Activated gamma-delta T cell treated with anti-CD3 and anti-CD28 coated beads, Interleukin-2, amount 50 U/mL, for 16 hours (primary cell): Measurements from ENCODE around the gene HOXD11.

ENCODE experiments used
- DNase-seq: peaks from one replicate; pipeline ENCODE4 v3.0.0-alpha.2; 2020; ENCODE audit warnings: low read depth

The HOXD11 gene

DNA sequence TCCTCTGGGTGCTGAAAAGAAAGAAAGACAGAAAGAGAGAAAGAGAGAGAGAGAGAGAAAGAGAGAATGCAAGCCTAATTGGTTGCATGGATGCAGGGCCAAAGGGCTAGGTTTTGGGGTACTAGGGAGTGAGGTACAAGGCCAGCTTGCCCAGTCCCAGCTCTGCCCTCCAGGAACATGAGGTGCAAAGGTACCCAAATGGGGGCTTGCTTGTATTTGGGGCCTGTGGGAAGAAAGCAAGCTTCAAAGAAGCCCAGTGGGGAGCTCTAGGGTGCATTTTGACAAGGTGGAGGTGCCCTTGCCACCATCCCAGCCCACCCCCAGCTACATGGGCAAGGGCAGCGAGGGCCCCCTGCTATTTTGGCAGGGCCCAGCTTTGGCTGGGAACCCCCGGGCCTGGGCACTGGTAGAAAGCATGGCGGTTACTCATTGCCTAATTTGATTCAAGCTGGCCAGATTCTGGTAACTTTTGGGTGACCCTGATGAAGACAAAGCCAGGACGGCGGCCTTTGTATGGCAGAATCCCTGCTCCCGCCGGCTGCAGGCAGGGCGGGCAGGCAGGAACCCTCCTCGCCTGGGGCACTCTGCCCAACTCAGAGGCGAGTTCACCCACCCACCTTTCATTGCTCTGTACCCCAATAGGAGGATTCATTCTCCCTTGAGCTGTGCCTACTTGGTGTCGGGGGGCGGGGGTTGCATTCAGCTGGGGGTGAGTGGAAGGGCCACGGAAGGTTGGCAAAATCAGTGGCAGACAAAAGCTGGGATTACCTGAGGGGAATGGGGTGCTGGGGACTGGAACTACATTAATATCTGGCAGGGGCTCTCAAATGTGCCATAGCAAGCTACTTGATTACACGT lies 43.7 kb downstream of the HOXD11 start:
- DNase-seq = no peak

DNA sequence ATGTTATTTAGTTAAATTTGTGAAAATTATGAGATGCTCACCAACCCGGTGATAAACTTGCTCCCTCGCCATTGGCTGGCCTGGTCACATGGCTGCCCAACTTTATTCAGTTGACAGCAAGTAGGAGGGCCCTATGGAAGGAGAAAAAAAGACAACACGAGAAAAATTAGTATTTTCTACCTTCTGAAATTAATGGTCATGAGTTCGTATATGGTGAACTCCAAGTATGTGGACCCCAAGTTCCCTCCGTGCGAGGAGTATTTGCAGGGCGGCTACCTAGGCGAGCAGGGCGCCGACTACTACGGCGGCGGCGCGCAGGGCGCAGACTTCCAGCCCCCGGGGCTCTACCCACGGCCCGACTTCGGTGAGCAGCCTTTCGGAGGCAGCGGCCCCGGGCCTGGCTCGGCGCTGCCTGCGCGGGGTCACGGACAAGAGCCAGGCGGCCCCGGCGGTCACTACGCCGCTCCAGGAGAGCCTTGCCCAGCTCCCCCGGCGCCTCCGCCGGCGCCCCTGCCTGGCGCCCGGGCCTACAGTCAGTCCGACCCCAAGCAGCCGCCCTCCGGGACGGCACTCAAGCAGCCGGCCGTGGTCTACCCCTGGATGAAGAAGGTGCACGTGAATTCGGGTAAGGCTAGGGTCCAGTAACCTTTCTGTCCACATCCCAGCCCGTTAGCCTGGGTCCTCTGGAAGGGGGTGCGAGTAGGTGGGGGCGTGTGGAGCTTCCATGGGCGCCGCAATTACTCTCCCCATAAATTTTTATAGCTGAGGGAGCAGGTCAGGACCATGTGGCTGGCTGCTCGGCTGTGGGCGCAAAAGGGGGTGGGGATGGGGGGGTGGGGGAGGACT lies 44.6 kb downstream of the HOXD11 start, which contains the start of gene HOXD4:
TSS of gene HOXD4 (plus strand) at position 109 of the 846 bp plus-strand sequence. CDS start at position 193, 84 bp downstream.
- no peak for DNase-seq

DNA sequence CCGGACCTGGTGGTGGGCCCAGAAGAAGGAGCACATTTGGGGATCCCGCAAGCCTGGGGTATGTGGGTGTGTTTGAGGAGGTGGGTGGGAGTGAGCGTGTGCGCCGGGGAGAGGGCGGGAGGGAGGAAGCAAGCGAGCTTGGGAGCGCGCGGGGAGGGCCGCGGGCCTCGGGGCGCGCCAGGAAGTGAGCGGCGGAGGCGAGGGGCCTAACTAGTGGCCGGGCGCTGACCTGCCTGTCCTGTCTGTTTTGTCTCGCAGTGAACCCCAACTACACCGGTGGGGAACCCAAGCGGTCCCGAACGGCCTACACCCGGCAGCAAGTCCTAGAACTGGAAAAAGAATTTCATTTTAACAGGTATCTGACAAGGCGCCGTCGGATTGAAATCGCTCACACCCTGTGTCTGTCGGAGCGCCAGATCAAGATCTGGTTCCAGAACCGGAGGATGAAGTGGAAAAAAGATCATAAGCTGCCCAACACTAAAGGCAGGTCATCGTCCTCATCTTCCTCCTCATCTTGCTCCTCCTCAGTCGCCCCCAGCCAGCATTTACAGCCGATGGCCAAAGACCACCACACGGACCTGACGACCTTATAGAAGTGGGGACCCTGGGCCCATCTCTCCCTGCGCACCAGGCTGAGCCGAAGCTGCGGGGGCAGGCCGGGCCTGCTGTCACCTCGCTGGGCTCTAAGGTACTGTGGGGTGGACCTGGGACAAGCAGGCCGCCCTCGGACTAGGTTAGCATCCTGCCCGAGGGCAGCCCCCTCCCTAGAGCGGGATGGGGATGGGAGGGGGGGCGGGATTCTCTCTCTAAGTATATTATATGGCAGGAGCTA lies 45.5 kb downstream of the HOXD11 start:
- DNase-seq = no peak

DNA sequence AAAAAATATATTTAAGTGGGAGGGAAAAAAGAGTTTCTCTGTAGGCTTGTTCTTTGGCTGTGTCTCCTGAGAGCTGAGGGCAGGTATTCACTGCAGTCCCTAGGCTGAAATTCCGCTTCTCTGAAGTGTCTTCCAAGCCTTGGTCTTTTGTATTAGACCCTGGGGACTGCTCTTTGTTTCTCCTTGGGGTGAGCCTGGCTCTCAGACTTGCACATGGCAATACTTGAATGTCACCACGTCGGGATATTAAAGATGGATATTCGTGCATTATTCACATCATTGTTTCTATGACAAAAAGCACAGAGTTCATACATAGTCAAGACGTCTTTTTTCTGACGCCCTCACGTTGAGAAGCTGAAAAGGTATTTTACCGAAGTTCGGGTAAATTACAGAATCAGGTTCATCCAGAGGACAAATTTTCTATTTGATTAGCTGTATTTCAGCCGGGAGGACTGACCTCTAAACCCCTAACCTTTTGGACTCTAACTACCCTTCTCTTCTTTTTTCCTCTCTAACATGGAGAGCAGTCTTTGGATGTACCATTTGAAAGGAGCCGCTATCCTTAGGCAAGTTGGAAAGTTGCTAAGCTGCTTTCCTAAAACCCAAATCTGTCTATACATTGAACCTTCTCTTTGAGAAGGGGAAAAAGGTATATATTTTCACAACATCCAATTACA lies 47.6 kb downstream of the HOXD11 start:
- DNase-seq = no peak

DNA sequence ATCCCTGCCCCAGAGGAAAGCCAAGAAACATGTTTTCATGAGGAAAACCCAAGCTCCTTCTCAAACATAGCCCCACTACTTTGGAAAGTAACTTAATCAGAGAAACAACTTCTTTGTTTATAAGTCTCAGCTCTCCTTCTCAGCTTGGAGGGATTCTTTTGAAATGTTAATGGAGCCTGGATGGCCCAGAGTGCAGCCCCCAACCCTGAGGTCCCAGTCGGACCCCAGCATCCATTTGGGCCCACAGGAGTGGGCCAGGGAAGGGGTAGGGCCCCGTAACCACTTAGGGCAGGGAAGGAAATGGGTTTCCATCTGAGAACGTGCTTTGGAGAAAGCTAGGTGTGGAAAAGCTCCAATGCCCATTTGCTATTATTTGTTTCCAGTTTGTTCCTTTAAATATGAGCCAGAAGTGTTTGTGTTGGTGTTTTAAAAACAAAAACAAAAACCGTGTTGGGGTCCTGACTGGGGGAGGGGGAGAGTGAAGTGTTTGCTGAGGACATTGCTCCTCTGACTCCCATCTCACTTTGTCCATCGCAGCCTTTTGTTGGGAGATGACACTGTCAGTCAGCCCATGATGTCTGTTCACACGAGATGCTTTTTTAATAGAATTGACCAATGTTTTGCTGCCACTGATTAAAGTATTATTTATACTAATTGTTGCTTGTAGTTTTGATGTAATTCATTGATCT lies 48.4 kb downstream of the HOXD11 start:
- DNase-seq = no peak

DNA sequence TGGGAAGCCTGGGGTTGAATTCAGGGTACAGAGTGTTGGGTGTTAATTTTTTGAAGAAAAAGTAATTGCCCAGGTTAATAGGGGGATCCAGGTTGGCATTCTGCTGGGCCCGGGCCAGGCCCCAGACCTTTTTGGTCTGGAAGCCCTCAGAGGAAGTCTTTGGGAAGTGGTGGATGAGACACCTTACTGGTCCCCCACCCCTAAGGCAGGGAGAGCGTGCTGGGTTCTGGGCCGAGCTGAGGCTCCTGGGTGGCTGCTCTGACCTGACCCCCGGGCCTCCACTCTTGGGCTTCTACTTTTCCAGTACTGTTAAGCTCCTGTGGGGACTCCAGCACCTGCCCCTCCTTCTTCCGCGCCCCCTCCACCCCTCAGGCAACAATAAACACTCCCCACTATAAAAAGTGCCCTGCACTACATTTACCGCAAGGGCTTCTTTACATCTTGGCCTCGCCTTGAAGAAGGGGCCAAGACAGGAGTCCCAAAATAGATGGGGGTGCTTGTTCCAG lies 49.3 kb downstream of the HOXD11 start:
- DNase-seq = no peak

DNA sequence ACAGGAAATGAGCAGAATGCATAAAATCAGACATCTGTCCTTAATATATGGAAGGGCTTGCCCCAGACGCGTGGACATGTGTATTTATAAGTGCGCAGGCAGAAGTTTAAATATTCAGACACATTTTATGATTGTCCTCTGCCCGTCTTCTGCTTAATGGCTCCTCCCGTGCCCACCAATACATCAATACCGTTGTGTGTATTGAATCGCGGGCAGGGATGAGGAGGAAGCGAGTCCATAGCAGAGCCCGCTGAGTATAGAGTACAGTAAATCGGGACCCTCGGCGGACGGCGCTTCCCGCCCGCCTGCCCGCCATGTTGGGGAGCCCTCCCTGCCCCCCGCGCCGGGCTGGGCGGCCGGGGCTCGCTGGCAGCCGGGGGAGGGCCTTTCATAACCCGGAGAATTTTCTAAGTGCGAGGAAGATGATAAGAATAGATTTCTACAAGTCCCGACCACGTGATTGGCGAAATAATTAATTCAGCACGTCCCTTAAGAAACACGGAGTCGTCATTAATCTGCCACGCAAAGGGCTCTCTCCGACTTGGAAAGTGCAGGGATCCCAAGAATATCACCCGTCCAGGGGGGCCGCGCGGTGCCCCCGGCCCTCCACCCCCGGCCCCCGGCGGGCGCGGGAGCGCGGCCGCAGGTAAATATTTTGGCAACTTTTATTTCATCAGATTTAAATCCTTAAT lies 49.9 kb downstream of the HOXD11 start, which contains the start of gene HOXD3:
TSS of gene HOXD3 (plus strand) at position 501 of the 692 bp plus-strand sequence. CDS start 11,808 bp downstream, outside the sequence.
- no peak for DNase-seq

DNA sequence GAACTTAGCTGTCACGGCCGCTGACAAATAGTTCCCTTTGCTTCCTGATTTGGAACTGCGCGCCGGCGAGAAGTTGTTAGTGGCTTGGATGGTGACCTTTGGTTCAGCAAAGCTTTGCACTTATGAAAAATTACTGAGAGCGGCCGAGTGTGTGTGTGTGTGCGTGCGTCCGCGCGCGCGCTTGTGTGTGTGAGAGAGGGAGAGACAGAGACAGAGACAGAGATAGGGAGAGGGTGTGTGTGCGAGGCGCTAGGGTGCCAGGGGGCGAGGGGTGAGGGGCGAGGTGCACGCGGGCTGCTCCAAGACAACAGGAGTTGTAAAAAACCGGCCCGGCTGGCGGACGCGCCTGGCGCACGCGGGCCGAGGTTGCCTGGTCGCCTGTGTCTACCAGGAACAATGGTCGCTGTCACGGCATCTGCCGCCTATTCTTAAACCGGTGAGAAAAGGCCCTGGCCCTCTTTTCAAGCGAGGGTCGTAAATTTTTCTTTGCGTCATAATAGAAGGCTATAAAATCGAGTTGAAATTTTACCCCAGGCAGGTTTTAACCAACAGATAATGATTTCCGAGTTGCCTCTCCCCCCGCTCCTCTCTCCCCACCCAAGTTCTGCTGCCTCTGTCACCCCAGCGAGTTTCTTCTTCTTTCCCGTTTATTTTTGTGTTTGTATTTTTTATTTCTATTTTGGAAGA lies 50.6 kb downstream of the HOXD11 start:
- DNase-seq = no peak

DNA sequence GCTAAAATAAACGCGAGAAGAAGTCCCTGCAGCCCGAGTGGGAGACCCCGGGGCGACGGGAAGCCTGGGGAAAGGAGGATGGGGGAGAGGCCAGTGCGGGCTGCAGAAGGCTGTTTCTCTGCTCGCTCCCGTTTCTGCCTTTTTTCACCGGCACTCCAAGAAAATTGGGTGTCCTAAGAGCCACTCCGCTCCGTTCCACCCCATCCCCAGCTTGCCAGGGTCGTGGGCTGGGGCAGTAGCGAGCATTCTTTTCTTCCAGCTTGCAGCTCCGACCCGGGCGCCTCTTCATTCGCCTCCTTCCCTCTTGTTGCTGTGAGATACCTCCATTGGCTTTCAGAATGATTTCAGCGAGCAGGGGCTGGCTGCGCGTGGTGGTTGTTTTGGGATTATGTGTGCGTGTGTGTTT lies 51.1 kb downstream of the HOXD11 start:
- DNase-seq = no peak

DNA sequence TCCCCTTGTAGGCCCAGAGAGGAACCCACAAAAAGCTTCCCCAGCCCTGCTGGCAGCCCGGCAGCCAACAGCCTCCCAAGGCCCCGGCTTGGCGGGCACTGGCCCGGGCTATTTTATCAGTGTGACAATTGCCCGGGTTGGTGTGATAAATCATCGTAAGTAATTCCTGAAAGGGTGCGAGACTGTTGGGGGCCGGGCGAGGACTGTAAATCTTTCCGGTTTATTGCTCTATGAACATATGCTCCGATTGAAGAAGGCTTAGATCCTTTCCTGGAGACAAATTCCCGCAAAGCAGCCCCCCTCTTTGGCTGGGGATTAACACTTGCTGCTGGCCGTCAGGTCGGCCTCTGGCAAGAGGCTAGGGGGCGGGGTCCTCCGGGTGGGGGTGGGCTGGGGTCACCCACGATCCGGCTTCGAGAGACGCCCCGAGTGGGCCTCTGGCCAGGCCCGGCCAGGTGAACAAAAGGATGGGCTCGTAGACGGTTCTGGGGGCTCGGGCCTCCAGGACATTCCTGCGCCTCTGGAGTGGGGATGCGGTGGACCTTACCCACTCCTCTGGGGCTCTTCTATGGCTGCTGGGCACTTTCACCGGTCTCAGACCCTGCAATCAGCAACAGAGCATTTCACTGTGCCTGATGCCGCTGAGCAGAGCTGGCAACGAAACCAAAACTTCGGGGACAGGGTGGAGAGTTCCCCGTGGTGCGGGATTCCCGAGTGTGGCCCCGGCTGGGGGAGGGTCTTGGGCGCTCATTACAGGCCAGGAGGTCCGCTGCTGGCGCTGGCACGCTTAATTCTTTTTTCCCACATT lies 52.0 kb downstream of the HOXD11 start:
- no peak for DNase-seq
